BJ (cell line): Measurements from ENCODE around the gene THBS3. TPM values are rescaled to one million over a fixed set of nuclear protein-coding genes. Genes with fewer than 3 reads are reported as not detected.

Experiments
- CTCF ChIA-PET: fragments of 350-600 bp; formaldehyde crosslinking; extraction: SDS; loops from one replicate; lab custom pipeline; 2021; ENCODE audit warnings: antibody characterized with exemption, inconsistent platforms; lab: Yijun Ruan, JAX
- POLR2A ChIA-PET: fragments of 300-600 bp; sonication (Branson Sonifier 250); formaldehyde crosslinking; extraction: SDS; loops from one replicate; lab custom pipeline; 2021; ENCODE audit warnings: antibody characterized with exemption; lab: Charles Lee
- DNase-seq: peaks from one replicate; pipeline ENCODE4 v3.0.0-alpha.2; 2011; ENCODE audit warnings: low read depth
- H3K27me3 ChIP-seq: 2 replicates; pipeline ENCODE4 v1.6.0; 2011; ENCODE audit warnings: low read length; ENCODE audit not compliant: control insufficient read depth, insufficient read depth
- H3K36me3 ChIP-seq: 2 replicates; pipeline ENCODE4 v1.5.1; 2011; ENCODE audit warnings: low read length; ENCODE audit not compliant: control insufficient read depth, insufficient read depth
- H3K4me3 ChIP-seq: 2 replicates; pipeline ENCODE4 v1.5.1; 2011; ENCODE audit warnings: low read depth, mild to moderate bottlenecking, control low read depth, low read length
- polyA plus RNA-seq: library from polyadenylated mRNA; depleted of rRNA; stranded (reverse); fragments of >200 nt; gene quantifications from 2 replicates; pipeline ENCODE4 v1.2.3, GENCODE V29; 2011
- TF ChIP-seq, protein P1 (sequence below): IDR thresholded peaks from 2 replicates; pipeline ENCODE4 v1.5.1; 2011; ENCODE audit warnings: low read depth, mild to moderate bottlenecking, control low read depth, inconsistent platforms, low read length, moderate library complexity; ENCODE audit not compliant: insufficient read depth

THBS3 gene
- polyA plus RNA-seq, 1 experiment, result 61.4 TPM

DNA sequence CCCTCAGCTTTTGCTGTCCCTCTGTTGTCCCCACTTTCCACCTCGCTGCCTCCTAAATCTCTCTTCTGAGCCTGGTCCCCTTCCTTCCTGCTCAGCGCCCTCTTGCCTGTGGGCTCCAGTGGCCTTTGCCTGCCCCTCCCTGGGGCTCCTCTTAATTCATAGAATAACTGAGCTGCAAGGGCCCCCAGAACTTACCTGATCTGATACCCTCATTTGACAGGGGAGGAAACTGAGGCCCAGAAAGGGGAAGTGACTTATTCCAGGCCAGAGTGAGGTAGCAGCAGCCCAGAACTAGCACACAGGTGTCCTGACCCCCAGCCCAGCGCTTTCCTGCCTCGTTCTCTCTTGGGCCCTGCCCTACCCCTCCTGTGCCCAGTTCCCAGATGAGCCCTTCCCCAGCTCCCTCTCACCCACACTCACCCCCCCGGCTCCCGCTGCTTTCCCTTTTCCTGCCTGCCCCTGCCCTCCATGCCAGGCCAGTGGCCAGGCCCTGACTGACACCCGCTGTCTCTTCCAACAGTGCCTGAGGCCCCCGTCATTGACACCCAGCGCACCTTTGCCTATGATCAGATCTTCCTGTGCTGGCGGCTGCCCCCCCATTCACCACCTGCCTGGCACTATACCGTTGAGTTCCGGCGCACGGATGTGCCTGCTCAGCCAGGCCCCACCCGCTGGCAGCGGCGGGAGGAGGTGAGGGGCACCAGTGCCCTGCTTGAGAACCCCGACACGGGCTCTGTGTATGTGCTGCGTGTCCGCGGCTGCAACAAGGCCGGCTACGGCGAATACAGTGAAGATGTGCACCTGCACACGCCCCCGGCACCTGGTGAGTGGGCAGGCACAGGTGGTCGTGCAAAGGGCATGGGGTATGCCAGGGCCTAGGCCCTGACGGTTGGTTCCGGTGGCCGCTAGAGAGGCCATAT is 28.3 kb downstream of the THBS3 start:
- CTCF ChIA-PET, result interaction anchor here (0.8 to 10.5 kb wide), 3 partner anchors 15 to 88 kb away, joined by 3 to 147 read pairs (median 7); no protein-coding TSS in a partner anchor
- H3K4me3 ChIP-seq, result no peak overlapping the region
- POLR2A ChIA-PET, result no interaction called here
- H3K27me3 ChIP-seq, result no peaks in the 10 kb centered on the region
- no peak for DNase-seq
- peaks cover 27% of the 10 kb centered on the region for H3K36me3 ChIP-seq
- TF ChIP-seq, protein P1, sequence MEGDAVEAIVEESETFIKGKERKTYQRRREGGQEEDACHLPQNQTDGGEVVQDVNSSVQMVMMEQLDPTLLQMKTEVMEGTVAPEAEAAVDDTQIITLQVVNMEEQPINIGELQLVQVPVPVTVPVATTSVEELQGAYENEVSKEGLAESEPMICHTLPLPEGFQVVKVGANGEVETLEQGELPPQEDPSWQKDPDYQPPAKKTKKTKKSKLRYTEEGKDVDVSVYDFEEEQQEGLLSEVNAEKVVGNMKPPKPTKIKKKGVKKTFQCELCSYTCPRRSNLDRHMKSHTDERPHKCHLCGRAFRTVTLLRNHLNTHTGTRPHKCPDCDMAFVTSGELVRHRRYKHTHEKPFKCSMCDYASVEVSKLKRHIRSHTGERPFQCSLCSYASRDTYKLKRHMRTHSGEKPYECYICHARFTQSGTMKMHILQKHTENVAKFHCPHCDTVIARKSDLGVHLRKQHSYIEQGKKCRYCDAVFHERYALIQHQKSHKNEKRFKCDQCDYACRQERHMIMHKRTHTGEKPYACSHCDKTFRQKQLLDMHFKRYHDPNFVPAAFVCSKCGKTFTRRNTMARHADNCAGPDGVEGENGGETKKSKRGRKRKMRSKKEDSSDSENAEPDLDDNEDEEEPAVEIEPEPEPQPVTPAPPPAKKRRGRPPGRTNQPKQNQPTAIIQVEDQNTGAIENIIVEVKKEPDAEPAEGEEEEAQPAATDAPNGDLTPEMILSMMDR, result no peak

DNA sequence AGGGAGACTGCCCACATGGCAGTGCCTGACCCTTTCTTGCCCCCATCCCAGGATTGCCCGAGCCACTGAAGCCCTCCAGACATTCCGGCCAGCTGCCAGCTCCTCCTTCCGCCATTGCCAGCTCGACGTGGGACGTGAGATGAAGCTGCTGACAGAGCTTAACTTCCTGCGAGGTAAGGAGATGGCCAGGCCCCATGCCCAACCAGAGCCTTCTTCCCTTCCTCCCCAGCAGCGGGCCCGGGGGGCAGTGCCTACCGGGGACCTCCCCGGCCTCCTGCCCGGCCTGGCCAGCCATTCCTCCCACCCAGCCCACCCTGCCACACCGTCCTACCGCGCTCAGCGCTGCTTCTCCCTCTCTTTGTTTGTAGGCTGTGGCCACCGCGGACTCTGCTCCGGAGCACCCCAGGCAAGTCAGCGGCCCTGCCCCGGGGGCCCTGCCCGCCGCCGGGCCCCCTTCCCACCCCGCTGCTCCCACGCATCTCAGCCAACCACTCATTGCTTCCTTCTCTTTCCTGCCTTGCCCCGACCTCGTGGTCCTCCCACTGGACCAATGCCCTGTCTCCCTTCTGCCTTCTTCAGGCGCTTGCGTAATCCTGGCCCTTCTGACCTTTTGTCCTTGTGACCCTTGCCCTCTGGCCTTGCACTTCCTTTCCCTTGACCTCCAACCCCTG is 29.1 kb downstream of the THBS3 start:
- H3K36me3 ChIP-seq, result peaks cover 27% of the 10 kb centered on the region
- H3K27me3 ChIP-seq, result no peaks in the 10 kb centered on the region
- ChIA-PET CTCF (interaction anchor here (1.8 to 10.5 kb wide), 3 partner anchors 15 to 87 kb away, joined by 4 to 147 read pairs (median 7); no protein-coding TSS in a partner anchor), POLR2A (no interaction called here)
- no peak for DNase-seq
- H3K4me3 ChIP-seq, result no peak overlapping the region
- TF ChIP-seq, protein P1, result no peak

DNA sequence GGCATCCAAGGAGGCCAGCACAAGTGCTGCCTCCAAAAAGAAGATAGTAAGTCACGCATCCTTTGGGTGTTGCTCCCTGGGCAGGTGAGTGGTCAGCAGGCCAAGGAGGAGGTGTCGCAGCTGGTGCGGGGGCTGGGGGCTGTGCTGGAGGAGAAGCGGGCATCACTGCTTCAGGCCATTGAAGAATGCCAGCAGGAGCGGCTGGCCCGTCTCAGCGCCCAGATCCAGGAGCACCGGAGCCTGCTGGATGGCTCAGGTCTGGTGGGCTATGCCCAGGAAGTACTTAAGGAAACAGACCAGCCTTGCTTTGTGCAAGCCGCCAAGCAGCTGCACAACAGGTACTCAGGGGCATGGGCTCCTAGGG is 29.8 kb downstream of the THBS3 start:
- Histone ChIP-seq H3K36me3 (peaks cover 27% of the 10 kb centered on the region), H3K27me3 (no peaks in the 10 kb centered on the region), H3K4me3 (no peak overlapping the region)
- DNase-seq, result no peak
- TF ChIP-seq, protein P1, result no peak
- ChIA-PET POLR2A (no interaction called here), CTCF (interaction anchor here (0.9 to 10.5 kb wide), 6 partner anchors 8 to 87 kb away, joined by 3 to 147 read pairs (median 6); no protein-coding TSS in a partner anchor)

DNA sequence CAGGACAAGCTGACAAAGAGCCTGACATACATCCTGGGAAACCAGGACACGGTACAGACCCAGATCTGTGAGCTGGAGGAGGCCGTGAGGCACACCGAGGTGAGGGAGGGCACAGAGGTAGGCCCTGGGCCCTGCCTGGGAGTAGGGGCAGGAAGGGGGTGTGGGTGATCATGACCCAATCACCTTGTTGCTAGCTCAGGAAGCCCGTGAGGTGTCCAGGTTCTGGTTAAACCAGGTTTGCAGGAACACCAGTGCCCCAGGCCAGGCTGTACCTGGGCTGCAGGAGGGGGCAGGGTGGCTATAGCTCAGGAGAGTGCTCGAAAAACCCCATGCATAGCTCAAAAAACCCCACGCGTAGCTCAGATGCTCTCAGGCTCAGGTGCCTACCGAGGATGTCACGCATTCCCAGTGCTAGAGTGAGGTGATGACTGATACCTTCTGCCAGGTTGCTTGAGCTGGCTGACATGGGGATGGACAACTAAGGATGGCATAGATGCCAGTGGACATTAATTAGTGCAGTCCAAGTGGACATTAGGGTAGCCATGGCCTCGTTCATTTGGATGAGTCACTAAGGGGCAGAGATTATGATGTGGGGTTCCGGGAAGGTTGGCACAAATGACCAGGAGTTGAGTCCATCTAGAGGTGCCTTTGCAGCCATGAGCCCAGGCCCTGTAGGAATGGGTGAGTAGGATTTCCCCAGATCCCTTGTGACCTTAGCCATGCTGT is 30.3 kb downstream of the THBS3 start:
- ChIA-PET CTCF (interaction anchor here (0.8 to 10.5 kb wide), 9 partner anchors 9 to 116 kb away, joined by 3 to 147 read pairs (median 4); no protein-coding TSS in a partner anchor), POLR2A (no interaction called here)
- Histone ChIP-seq H3K36me3 (peaks cover 27% of the 10 kb centered on the region), H3K4me3 (no peak overlapping the region), H3K27me3 (no peaks in the 10 kb centered on the region)
- DNase-seq, result no peak
- TF ChIP-seq, protein P1, result no peak
